Activated T-cell treated with anti-CD3 and anti-CD28 coated beads for 4 hours (primary cell): Measurements from ENCODE around the gene PLEKHH1.

ENCODE experiments used
- DNase-seq: peaks from one replicate; pipeline ENCODE4 v3.0.0-alpha.2; 2020

Gene PLEKHH1

GRCh38 chr14:67510836-67511235, 22.3 kb upstream of the PLEKHH1 start:
- no peak for DNase-seq

- no peak for DNase-seq
Measured at GRCh38 chr14:67512463-67513310, 20.4 kb upstream of the PLEKHH1 start.

- no peak for DNase-seq
Measured at GRCh38 chr14:67513631-67514108, 19.4 kb upstream of the PLEKHH1 start.

GRCh38 chr14:67514203-67514607, 18.9 kb upstream of the PLEKHH1 start:
- no peak for DNase-seq

- DNase-seq = peak; percentile 19
Measured at GRCh38 chr14:67514650-67515385, 18.3 kb upstream of the PLEKHH1 start.

GRCh38 chr14:67515386-67516079, 17.6 kb upstream of the PLEKHH1 start:
- no peak for DNase-seq

GRCh38 chr14:67516676-67517075, 16.4 kb upstream of the PLEKHH1 start:
- no peak for DNase-seq

GRCh38 chr14:67517083-67517482, 16.0 kb upstream of the PLEKHH1 start:
- no peak for DNase-seq

GRCh38 chr14:67519406-67519805, 13.7 kb upstream of the PLEKHH1 start:
- DNase-seq = no peak

- DNase-seq = no peak
Measured at GRCh38 chr14:67520482-67520881, 12.6 kb upstream of the PLEKHH1 start.

GRCh38 chr14:67522270-67522669, 10.8 kb upstream of the PLEKHH1 start:
- DNase-seq = no peak

GRCh38 chr14:67523764-67524633, 9.1 kb upstream of the PLEKHH1 start:
- no peak for DNase-seq

- DNase-seq = no peak
Measured at GRCh38 chr14:67524634-67524963, 8.5 kb upstream of the PLEKHH1 start.

- no peak for DNase-seq
Measured at GRCh38 chr14:67525389-67525788, 7.7 kb upstream of the PLEKHH1 start.

- DNase-seq = no peak
Measured at GRCh38 chr14:67526181-67526580, 6.9 kb upstream of the PLEKHH1 start.

- DNase-seq = peak; percentile 13
Measured at GRCh38 chr14:67526676-67527459, 6.2 kb upstream of the PLEKHH1 start.

GRCh38 chr14:67527756-67528155, 5.3 kb upstream of the PLEKHH1 start:
- no peak for DNase-seq

GRCh38 chr14:67528276-67528675, 4.8 kb upstream of the PLEKHH1 start:
- DNase-seq = no peak

GRCh38 chr14:67529947-67530935, 2.8 kb upstream of the PLEKHH1 start:
- no peak for DNase-seq

GRCh38 chr14:67532606-67532997, 488 bp upstream of the PLEKHH1 start:
- DNase-seq = no peak

GRCh38 chr14:67533754-67534085, 630 bp downstream of the PLEKHH1 start:
- no peak for DNase-seq
